Vagina (tissue), 2 donors: ENCODE data around the gene ZNF438.
"Not testable (repeated sequence)": the region's sequence is repeated elsewhere in the genome, so short reads cannot be mapped to it uniquely, and the experiment has no call there.

Experiments
- POLR2A ChIP-seq, 2 donors: fragments of 450-650 bp; IDR thresholded peaks; one replicate each; pipeline ENCODE4 v1.6.1; 2017; ENCODE audit warnings: antibody characterized with exemption in 2 of 2, mild to moderate bottlenecking in 2 of 2, moderate library complexity in 2 of 2
- POLR2AphosphoS5 ChIP-seq, 2 donors: sonication (generic); formaldehyde crosslinking; IDR thresholded peaks; one replicate each; pipeline ENCODE4 v1.9.0; 2017; ENCODE audit warnings: antibody characterized with exemption in 2 of 2, mild to moderate bottlenecking in 2 of 2, low read depth in 1 of 2; ENCODE audit not compliant: insufficient read depth in 1 of 2
- TF ChIP-seq, protein P1 (sequence below), 3 experiments: fragments of 450-650 bp in 2 of 3; fragments of 200-600 bp in 1 of 3; sonication (generic) in 1 of 3; IDR thresholded peaks; one replicate each; pipeline ENCODE4 v1.5.1; 2017 to 2019; ENCODE audit warnings: antibody characterized with exemption in 3 of 3, mild to moderate bottlenecking in 2 of 3, moderate library complexity in 2 of 3

DNA sequence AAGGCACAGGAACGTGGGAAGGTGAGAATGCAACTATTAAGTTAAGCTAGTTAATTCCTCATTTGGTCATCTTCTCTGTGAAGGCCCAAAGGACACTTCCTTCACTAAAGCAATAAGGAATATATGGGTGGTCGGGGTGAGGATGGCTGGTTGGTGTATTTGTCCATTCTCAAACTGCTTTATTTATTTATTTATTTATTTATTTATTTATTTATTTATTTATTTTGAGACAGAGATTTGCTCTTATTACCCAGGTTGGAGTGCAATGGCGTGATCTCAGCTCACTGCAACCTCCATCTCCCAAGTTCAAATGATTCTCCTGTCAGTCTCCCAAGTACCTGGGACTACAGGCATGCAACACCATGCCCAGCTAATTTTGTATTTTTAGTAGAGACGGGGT is 236.6 kb downstream of the ZNF438 start:
- TF ChIP-seq, protein P1, sequence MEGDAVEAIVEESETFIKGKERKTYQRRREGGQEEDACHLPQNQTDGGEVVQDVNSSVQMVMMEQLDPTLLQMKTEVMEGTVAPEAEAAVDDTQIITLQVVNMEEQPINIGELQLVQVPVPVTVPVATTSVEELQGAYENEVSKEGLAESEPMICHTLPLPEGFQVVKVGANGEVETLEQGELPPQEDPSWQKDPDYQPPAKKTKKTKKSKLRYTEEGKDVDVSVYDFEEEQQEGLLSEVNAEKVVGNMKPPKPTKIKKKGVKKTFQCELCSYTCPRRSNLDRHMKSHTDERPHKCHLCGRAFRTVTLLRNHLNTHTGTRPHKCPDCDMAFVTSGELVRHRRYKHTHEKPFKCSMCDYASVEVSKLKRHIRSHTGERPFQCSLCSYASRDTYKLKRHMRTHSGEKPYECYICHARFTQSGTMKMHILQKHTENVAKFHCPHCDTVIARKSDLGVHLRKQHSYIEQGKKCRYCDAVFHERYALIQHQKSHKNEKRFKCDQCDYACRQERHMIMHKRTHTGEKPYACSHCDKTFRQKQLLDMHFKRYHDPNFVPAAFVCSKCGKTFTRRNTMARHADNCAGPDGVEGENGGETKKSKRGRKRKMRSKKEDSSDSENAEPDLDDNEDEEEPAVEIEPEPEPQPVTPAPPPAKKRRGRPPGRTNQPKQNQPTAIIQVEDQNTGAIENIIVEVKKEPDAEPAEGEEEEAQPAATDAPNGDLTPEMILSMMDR (IDR thresholded peaks at IDR 0.05) = not testable (repeated sequence)
- TF ChIP-seq POLR2A (IDR thresholded peaks at IDR 0.05); POLR2AphosphoS5 (IDR thresholded peaks at IDR 0.05; ENCODE audit: insufficient read depth in 1 of 2, low read depth in 1 of 2): not testable (repeated sequence)
